ENCODE measurements around the gene ZHX3.
A peak's percentile ranks its signal among the peaks of the same experiment; 100 is the strongest.

The ZHX3 gene

GRCh38 chr20:41344477-41344876 lies 26.9 kb upstream of the ZHX3 start:
- TF ChIP-seq CTCF (IDR thresholded peaks at IDR 0.05), result no peak

DNA sequence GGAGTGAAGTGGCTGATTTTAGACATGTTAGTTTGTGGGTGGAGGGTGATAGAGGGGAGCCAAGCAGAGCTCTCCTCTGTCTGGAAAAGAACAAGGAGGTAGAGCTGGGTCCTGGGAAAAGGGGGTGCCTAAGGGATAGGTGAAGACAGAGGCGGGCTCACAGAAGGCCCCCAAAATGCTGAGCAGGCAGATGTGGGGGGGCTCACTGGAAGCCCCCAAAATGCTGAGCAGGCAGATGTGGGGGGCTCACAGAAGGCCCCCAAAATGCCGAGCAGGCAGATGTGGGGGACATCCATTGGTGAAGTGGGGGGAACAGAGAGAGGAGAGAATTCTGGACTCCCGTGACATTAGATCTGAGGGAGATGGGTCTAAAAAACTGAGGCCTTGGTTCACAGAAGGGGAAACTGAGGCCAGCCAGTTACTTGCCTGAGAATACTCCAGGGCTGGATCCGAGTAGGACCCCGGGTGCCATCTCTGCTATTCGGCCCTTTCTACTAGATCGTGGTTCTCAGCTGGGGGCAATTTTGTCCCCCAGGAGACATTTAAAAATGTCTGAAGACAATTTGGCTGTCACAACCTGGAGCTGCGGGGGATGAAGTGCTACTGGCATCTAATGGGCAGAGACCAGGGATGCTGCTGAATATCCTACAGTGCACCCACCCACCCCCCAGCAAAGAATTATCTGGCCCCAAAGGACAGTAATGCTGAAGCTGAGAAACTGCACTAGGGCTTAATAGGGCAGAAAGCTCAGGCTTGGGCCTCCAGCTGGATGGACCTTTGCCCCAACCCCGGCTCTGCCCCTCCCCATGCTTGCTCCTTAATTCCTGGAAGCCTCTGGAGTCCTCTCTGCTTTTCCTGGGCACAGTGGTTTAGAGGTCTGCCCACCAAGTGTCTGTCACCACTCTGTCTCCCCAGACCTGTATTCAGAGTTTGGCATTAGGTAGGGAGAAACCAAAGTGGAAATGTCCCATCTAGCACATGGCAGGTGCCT lies 25.2 kb upstream of the ZHX3 start:
- no peak for TF ChIP-seq CTCF (IDR thresholded peaks at IDR 0.05)

DNA sequence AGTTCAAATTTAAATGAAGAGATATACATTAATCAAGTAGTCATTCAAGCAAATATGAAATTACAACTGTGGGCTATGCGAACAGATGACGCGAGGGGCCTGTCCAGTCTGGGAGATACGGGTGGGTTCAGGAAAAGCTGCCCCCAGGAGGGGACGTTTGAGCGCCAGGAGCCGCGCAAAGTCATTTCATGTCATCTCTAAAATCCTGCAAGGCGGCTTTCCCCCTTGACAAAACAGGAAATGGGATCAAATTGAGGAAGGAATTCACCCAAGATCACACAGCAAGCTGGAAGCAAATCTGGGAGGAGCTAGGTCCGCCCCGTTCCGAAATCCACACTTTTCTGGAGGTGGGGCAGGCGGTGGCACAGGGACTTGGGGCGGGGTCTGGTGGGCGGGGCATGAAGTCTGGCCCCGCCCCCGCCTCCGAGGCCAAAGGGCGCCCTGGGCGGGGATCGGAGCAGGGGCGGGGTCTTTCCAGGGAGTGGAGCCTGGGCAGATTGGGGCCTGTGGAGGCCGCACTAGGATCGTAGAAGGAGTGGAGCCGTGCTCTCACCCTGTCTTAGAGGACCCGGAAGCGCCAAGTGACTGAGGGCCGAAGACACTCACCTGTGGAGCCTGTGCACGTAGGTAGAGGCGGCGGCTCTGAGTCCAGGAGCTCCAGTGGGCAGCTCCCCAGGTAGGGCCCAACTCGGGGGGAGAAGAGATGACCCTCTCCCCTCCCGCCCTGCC lies 23.0 kb upstream of the ZHX3 start, which contains the start of gene LPIN3:
Gene LPIN3, plus strand, starts transcription at position 495 of the 729 bp plus-strand sequence. CDS start 4,983 bp downstream, outside the sequence.
- TF ChIP-seq CTCF (IDR thresholded peaks at IDR 0.05), result peak; percentile 7; the same call in 1 of the 2 replicates

- peak; percentile 96 for TF ChIP-seq CTCF (IDR thresholded peaks at IDR 0.05)
Observed at GRCh38 chr20:41339957-41340326, 22.4 kb upstream of the ZHX3 start.

- TF ChIP-seq CTCF (IDR thresholded peaks at IDR 0.05), result no peak
Observed at GRCh38 chr20:41336711-41337492, 19.4 kb upstream of the ZHX3 start.

GRCh38 chr20:41335591-41335990 lies 18.1 kb upstream of the ZHX3 start:
- TF ChIP-seq CTCF (IDR thresholded peaks at IDR 0.05), result no peak
